K562 (cell line): ENCODE results near the gene TBC1D1. TPM values are rescaled to one million over a fixed set of nuclear protein-coding genes. Genes with fewer than 3 reads are reported as not detected.

Experiments used
- ATAC-seq: fragments of 200-7000 bp; cut with Tn5 transposase; 3 replicates; pipeline ENCODE4 v1.9.1; 2020; ENCODE audit warnings: moderate library complexity
- BruUV-seq: library from RNA; stranded (reverse); fragments of 400-500 nt; replicated peaks from 2 replicates; lab custom pipeline; 2021; lab: Mats Ljungman, UMichigan
- CTCF ChIA-PET: fragments of 300-600 bp; formaldehyde crosslinking; extraction: SDS; loops from one replicate; lab custom pipeline; 2021; ENCODE audit warnings: low intra/inter-chr PET ratio; lab: Yijun Ruan, JAX
- POLR2A ChIA-PET: fragments of 300-600, 350-650 bp; sonication (Branson Sonifier 250); formaldehyde crosslinking; extraction: SDS; loops from one replicate; lab custom pipeline; 2021; ENCODE audit warnings: antibody characterized with exemption, inconsistent platforms; lab: Yijun Ruan, JAX
- DNase-seq, 4 experiments: peaks; one replicate each; pipeline versions ENCODE4 v3.0.0 to v3.0.0-alpha.2; 2011 to 2018; ENCODE audit warnings: low spot score in 3 of 4, mixed read lengths in 3 of 4; ENCODE audit errors: extremely low read depth in 1 of 4
- FAIRE-seq: peaks from 2 replicates; lab custom pipeline; 2011; peaks lifted over from hg19 to GRCh38; lab: Jason Lieb, UNC
- H2AFZ ChIP-seq: 2 replicates; pipeline ENCODE4 v1.6.0; 2011; ENCODE audit warnings: low read depth, low read length, control low read depth, inconsistent platforms
- H3K27ac ChIP-seq: fragments of 200-600 bp; 3 replicates; pipeline ENCODE4 v1.8.0; 2011; ENCODE audit warnings: low read depth, mild to moderate bottlenecking, control low read depth, inconsistent platforms, low read length, moderate library complexity, mixed read lengths; ENCODE audit errors: extremely low read depth
- H3K27me3 ChIP-seq, 2 experiments: fragments of 300-600 bp in 1 of 2; 2 replicates in 1 of 2; 3 replicates in 1 of 2; pipeline versions ENCODE4 v1.6.0 to v1.8.0; 2011; ENCODE audit warnings: inconsistent platforms in 2 of 2, low read length in 2 of 2, mild to moderate bottlenecking in 1 of 2, mixed read lengths in 1 of 2, moderate library complexity in 1 of 2; ENCODE audit not compliant: control insufficient read depth in 2 of 2, insufficient read depth in 2 of 2
- H3K36me3 ChIP-seq: fragments of 300-600 bp; 3 replicates; pipeline ENCODE4 v1.8.0; 2011; ENCODE audit warnings: mild to moderate bottlenecking, low read length, inconsistent platforms; ENCODE audit not compliant: control insufficient read depth, insufficient read depth
- H3K4me1 ChIP-seq, 2 experiments: fragments of 200-600 bp in 1 of 2; replicated peaks in 1 of 2; 2 replicates in 1 of 2; 3 replicates in 1 of 2; pipeline versions ENCODE4 v1.5.1 to v1.8.0; 2011; ENCODE audit warnings: inconsistent platforms in 2 of 2, low read length in 2 of 2, mild to moderate bottlenecking in 1 of 2, mixed read lengths in 1 of 2, moderate library complexity in 1 of 2; ENCODE audit not compliant: control insufficient read depth in 2 of 2, insufficient read depth in 2 of 2
- H3K4me2 ChIP-seq: 2 replicates; pipeline ENCODE4 v1.6.1; 2011; ENCODE audit warnings: low read length, control low read depth, inconsistent platforms, mixed read lengths; ENCODE audit not compliant: insufficient read depth
- H3K4me3 ChIP-seq: fragments of 200-600 bp; sonication (generic), shearing (Covaris generic); 2 replicates; pipeline ENCODE4 v1.5.1; 2016; ENCODE audit warnings: control low read depth, inconsistent platforms
- H3K79me2 ChIP-seq: fragments of 200-600 bp; 3 replicates; pipeline ENCODE4 v1.8.0; 2011; ENCODE audit warnings: low read length, inconsistent platforms; ENCODE audit not compliant: control insufficient read depth, insufficient read depth
- H3K9ac ChIP-seq, 2 experiments: 2 replicates each; pipeline versions ENCODE4 v1.6.0 to v1.6.1; 2011; ENCODE audit warnings: low read depth in 2 of 2, low read length in 2 of 2, control low read depth in 1 of 2, inconsistent platforms in 1 of 2, mild to moderate bottlenecking in 1 of 2, mixed read lengths in 1 of 2; ENCODE audit not compliant: insufficient read depth in 1 of 2
- H3K9me1 ChIP-seq: one replicate; pipeline ENCODE4 v1.6.0; 2011; ENCODE audit warnings: inconsistent platforms, mild to moderate bottlenecking, low read length, moderate library complexity; ENCODE audit not compliant: control insufficient read depth, insufficient read depth
- H3K9me3 ChIP-seq: replicated peaks from 2 replicates; pipeline ENCODE4 v1.5.1; 2011; ENCODE audit warnings: low read depth, low read length, inconsistent platforms; ENCODE audit not compliant: control insufficient read depth, insufficient read depth
- H4K20me1 ChIP-seq: replicated peaks from 2 replicates; pipeline ENCODE4 v1.6.1; 2011; ENCODE audit warnings: low read length, inconsistent platforms, mixed read lengths; ENCODE audit not compliant: control insufficient read depth, insufficient read depth
- FOXA1 ChIP-seq: fragments of 450-650 bp; IDR thresholded peaks from 2 replicates; pipeline ENCODE4 v1.6.1; 2016; ENCODE audit warnings: mild to moderate bottlenecking, borderline replicate concordance
- HIVEP1 ChIP-seq: fragments of 250-450 bp; sonication (Bioruptor Pico); IDR thresholded peaks from 2 replicates; pipeline ENCODE4 v1.4.0; 2020; ENCODE audit warnings: mild to moderate bottlenecking
- HNRNPUL1 ChIP-seq: fragments of 200-400 bp; formaldehyde crosslinking; IDR thresholded peaks from 2 replicates; pipeline ENCODE4 v1.6.1; 2017; ENCODE audit warnings: low read length
- KAT8 ChIP-seq: fragments of 450-650 bp; IDR thresholded peaks from 2 replicates; pipeline ENCODE4 v1.6.1; 2016; ENCODE audit warnings: low read depth, mild to moderate bottlenecking
- NBN ChIP-seq: fragments of 450-650 bp; IDR thresholded peaks from 2 replicates; pipeline ENCODE4 v1.6.1; 2016; ENCODE audit warnings: low read depth, mild to moderate bottlenecking
- PKNOX1 ChIP-seq: fragments of 450-650 bp; IDR thresholded peaks from 2 replicates; pipeline ENCODE4 v1.6.1; 2016
- STAT5A ChIP-seq: IDR thresholded peaks from 2 replicates; pipeline ENCODE4 v1.6.1; 2012; ENCODE audit warnings: low read length, inconsistent platforms, borderline replicate concordance
- ZBTB11 ChIP-seq, 3 experiments: fragments of 200-800 bp in 1 of 3; fragments of 250-450 bp in 1 of 3; fragments of 450-650 bp in 1 of 3; sonication (Bioruptor Pico) in 1 of 3; sonication (Bioruptor generic) in 1 of 3; formaldehyde crosslinking in 1 of 3; IDR thresholded peaks; 2 replicates each; pipeline versions ENCODE4 v1.6.1 to v1.8.0; 2016 to 2022; ENCODE audit warnings: mild to moderate bottlenecking in 2 of 3, missing genetic modification characterization in 2 of 3, missing compliant biosample characterization in 1 of 3, moderate library complexity in 1 of 3
- ZNF780A ChIP-seq: fragments of 250-450 bp; sonication (Bioruptor Pico); IDR thresholded peaks from 2 replicates; pipeline ENCODE4 v1.5.0; 2021; ENCODE audit warnings: mild to moderate bottlenecking
- in situ Hi-C: fragments of 300-500 bp; cut with MboI; formaldehyde crosslinking; loops from 4 replicates; pipeline ENCODE4 v1.15.0; 2018; ENCODE audit warnings: inconsistent platforms, mixed read lengths
- intact Hi-C: fragments of 100-400 bp; cut with micrococcal nuclease; formaldehyde crosslinking; loops from 2 replicates; pipeline ENCODE4 v1.14.2; 2022
- polyA plus RNA-seq, 8 experiments: library from polyadenylated mRNA; depleted of rRNA in 4 of 8; stranded (reverse) in 5 of 8; unstranded in 3 of 8; fragments of >200 nt; fragmentation: Nextera tagmentation in 2 of 8; fragmentation: Illumina TruSeq in 1 of 8; extraction: Ambion mirVana in 2 of 8; extraction: Trizol in 1 of 8; gene quantifications; 2 replicates each; pipeline versions ENCODE4 v1.2.1 to v1.2.3, GENCODE V29; 2011 to 2014; ENCODE audit warnings: inconsistent platforms in 1 of 8, missing spikeins in 1 of 8
- total RNA-seq, 7 experiments: library from RNA; depleted of rRNA in 6 of 7; stranded (reverse); fragments of >200 nt in 6 of 7; fragmentation: Illumina TruSeq in 2 of 7; extraction: Trizol in 2 of 7; gene quantifications; 2 replicates each; pipeline versions ENCODE4 v1.2.1 to v1.2.3, GENCODE V29; 2011 to 2021; ENCODE audit warnings: low replicate concordance in 1 of 7

The TBC1D1 gene
- total and polyA plus RNA-seq, 9 of the 15 experiments (the other 6 are each of a cell fraction or from before 2014, with no cell fraction given): 0.59 to 14.2 (median 8.8) TPM

- ChIA-PET POLR2A (interaction anchor here (0.7 to 1.1 kb wide), 3 partner anchors 28 to 56 kb away, joined by 3 to 5 read pairs (median 3); no protein-coding TSS in a partner anchor), CTCF (no interaction called here)
- H3K9me3 ChIP-seq: no peaks in the 10 kb centered on the region
- ATAC-seq: no peak
- no peaks in the 10 kb centered on the region for H3K36me3 ChIP-seq
- no peak overlapping the region for H3K9ac ChIP-seq
- TF ChIP-seq STAT5A (no peak), HNRNPUL1 (no peak), ZBTB11 (CRISPR knock-in tag; IDR thresholded peaks at IDR 0.05) (no peak), HIVEP1 (CRISPR knock-in tag) (no peak), PKNOX1 (no peak), NBN (no peak), ZNF780A (CRISPR knock-in tag) (no peak), FOXA1 (no peak), KAT8 (no peak)
- H2AFZ ChIP-seq: no peak overlapping the region
- intact Hi-C loops: no loop called here
- no peak overlapping the region for H3K27ac ChIP-seq
- peaks cover 0 to 5% of the 10 kb centered on the region in 2 experiments; a peak in 2 of 5 replicates for H3K4me1 ChIP-seq
- no peaks in the 10 kb centered on the region for H4K20me1 ChIP-seq
- H3K27me3 ChIP-seq: peaks cover 16 to 38% of the 10 kb centered on the region in 2 experiments; a peak in 3 of 5 replicates
- H3K9me1 ChIP-seq: no peaks in the 10 kb centered on the region
- FAIRE-seq: no peak
- no peak for DNase-seq
- no peak overlapping the region for H3K4me3 ChIP-seq
- H3K4me2 ChIP-seq: no peak overlapping the region
- no TSS peak for BruUV-seq
- in situ Hi-C loops: no loop called here
- no peaks in the 10 kb centered on the region for H3K79me2 ChIP-seq
Measured at GRCh38 chr4:37896206-37896860, 5.4 kb downstream of the TBC1D1 start.
